K562 (cell line): ENCODE measurements around the gene ICAM1. TPM values are rescaled to one million over a fixed set of nuclear protein-coding genes. Genes with fewer than 3 reads are reported as not detected.

Source experiments
- CCNT2 ChIP-seq: IDR thresholded peaks from 2 replicates; pipeline ENCODE4 v1.6.1; 2011; ENCODE audit warnings: borderline replicate concordance, low read depth, mild to moderate bottlenecking, moderate library complexity, mixed read lengths, low read length; ENCODE audit not compliant: insufficient read length; ENCODE audit errors: extremely low read depth
- CREB1 ChIP-seq, 2 experiments: sonication (generic) in 1 of 2; formaldehyde crosslinking in 1 of 2; IDR thresholded peaks; 2 replicates each; pipeline versions ENCODE4 v1.6.1 to v1.8.0; 2012 to 2022; ENCODE audit warnings: inconsistent platforms in 1 of 2, mild to moderate bottlenecking in 1 of 2, missing genetic modification reagents in 1 of 2, moderate library complexity in 1 of 2
- DMBX1 ChIP-seq: fragments of 250-450 bp; sonication (Bioruptor Pico); IDR thresholded peaks from 2 replicates; pipeline ENCODE4 v1.8.0; 2022; ENCODE audit warnings: inconsistent platforms, mild to moderate bottlenecking, moderate library complexity, borderline replicate concordance
- EZH2 ChIP-seq: IDR thresholded peaks from 2 replicates; pipeline ENCODE4 v1.6.1; 2012; ENCODE audit warnings: low read depth, mild to moderate bottlenecking, inconsistent platforms, low read length, borderline replicate concordance
- GABPB2 ChIP-seq: fragments of 250-450 bp; sonication (Bioruptor Pico); conservative IDR thresholded peaks from 2 replicates; pipeline ENCODE4 v1.5.1; 2021; ENCODE audit warnings: mild to moderate bottlenecking
- HDAC3 ChIP-seq: fragments of 450-650 bp; IDR thresholded peaks from 2 replicates; pipeline ENCODE4 v1.6.1; 2018; ENCODE audit warnings: borderline replicate concordance, mild to moderate bottlenecking, moderate library complexity; ENCODE audit not compliant: partially characterized antibody
- MCM5 ChIP-seq: fragments of 450-650 bp; IDR thresholded peaks from 2 replicates; pipeline ENCODE4 v1.6.1; 2016; ENCODE audit warnings: low read depth
- NCOA6 ChIP-seq: fragments of 450-650 bp; IDR thresholded peaks from 2 replicates; pipeline ENCODE4 v1.6.1; 2017; ENCODE audit warnings: mild to moderate bottlenecking
- NFE2 ChIP-seq: IDR thresholded peaks from 2 replicates; pipeline ENCODE4 v1.6.1; 2014; ENCODE audit warnings: antibody characterized with exemption, low read depth
- POLR2H ChIP-seq: IDR thresholded peaks from 2 replicates; pipeline ENCODE4 v1.6.1; 2016; ENCODE audit warnings: missing genetic modification characterization, low read depth, mild to moderate bottlenecking, control low read depth, missing compliant biosample characterization, moderate library complexity
- SOX6 ChIP-seq: fragments of 450-650 bp; IDR thresholded peaks from 2 replicates; pipeline ENCODE4 v1.6.1; 2014; ENCODE audit warnings: mild to moderate bottlenecking
- TEAD1 ChIP-seq, 2 experiments: fragments of 450-650 bp in 1 of 2; sonication (generic) in 1 of 2; formaldehyde crosslinking; IDR thresholded peaks; 2 replicates each; pipeline versions ENCODE4 v1.4.0 to v1.8.0; 2020 to 2022; ENCODE audit warnings: mild to moderate bottlenecking in 2 of 2, missing genetic modification reagents in 1 of 2
- TSC22D4 ChIP-seq: fragments of 450-650 bp; IDR thresholded peaks from 2 replicates; pipeline ENCODE4 v1.6.1; 2016; ENCODE audit warnings: missing genetic modification characterization, missing biosample characterization, control low read depth
- U2AF2 ChIP-seq: fragments of 200-400 bp; formaldehyde crosslinking; optimal IDR thresholded peaks from 2 replicates; pipeline ENCODE3; 2017; ENCODE audit warnings: low read depth, mild to moderate bottlenecking, low read length
- ZBTB1 ChIP-seq: sonication (generic); formaldehyde crosslinking; IDR thresholded peaks from 2 replicates; pipeline ENCODE4 v1.8.1; 2023; ENCODE audit warnings: missing genetic modification reagents, low read depth, mild to moderate bottlenecking, borderline replicate concordance
- ZNF3 ChIP-seq: fragments of 250-450 bp; sonication (Bioruptor Pico); IDR thresholded peaks from 2 replicates; pipeline ENCODE4 v1.5.0; 2021; ENCODE audit warnings: mild to moderate bottlenecking, moderate library complexity
- ZNF311 ChIP-seq: fragments of 250-450 bp; sonication (Bioruptor Pico); IDR thresholded peaks from 2 replicates; pipeline ENCODE4 v1.4.0; 2020; ENCODE audit warnings: mild to moderate bottlenecking, moderate library complexity
- ZNF696 ChIP-seq: fragments of 250-450 bp; sonication (Bioruptor Pico); conservative IDR thresholded peaks from 2 replicates; pipeline ENCODE4 v1.4.0; 2020; ENCODE audit warnings: mild to moderate bottlenecking, moderate library complexity
- polyA plus RNA-seq, 8 experiments: library from polyadenylated mRNA; depleted of rRNA in 4 of 8; stranded (reverse) in 5 of 8; unstranded in 3 of 8; fragments of >200 nt; fragmentation: Nextera tagmentation in 2 of 8; fragmentation: Illumina TruSeq in 1 of 8; extraction: Ambion mirVana in 2 of 8; extraction: Trizol in 1 of 8; gene quantifications; 2 replicates each; pipeline versions ENCODE4 v1.2.1 to v1.2.3, GENCODE V29; 2011 to 2014; ENCODE audit warnings: inconsistent platforms in 1 of 8, missing spikeins in 1 of 8
- total RNA-seq, 7 experiments: library from RNA; depleted of rRNA in 6 of 7; stranded (reverse); fragments of >200 nt in 6 of 7; fragmentation: Illumina TruSeq in 2 of 7; extraction: Trizol in 2 of 7; gene quantifications; 2 replicates each; pipeline versions ENCODE4 v1.2.1 to v1.2.3, GENCODE V29; 2011 to 2021; ENCODE audit warnings: low replicate concordance in 1 of 7
- TF ChIP-seq, protein P1 (sequence below), 2 experiments: fragments of 250-450 bp in 1 of 2; fragments of 450-650 bp in 1 of 2; sonication (Bioruptor Pico) in 1 of 2; IDR thresholded peaks; 2 replicates each; pipeline versions ENCODE4 v1.6.1 to v1.8.0; 2016 to 2021; ENCODE audit warnings: mild to moderate bottlenecking in 2 of 2, moderate library complexity in 2 of 2, missing compliant biosample characterization in 1 of 2, missing genetic modification characterization in 1 of 2
- TF ChIP-seq, protein P2 (sequence below): sonication (generic); formaldehyde crosslinking; IDR thresholded peaks from 2 replicates; pipeline ENCODE4 v1.8.1; 2023; ENCODE audit warnings: mild to moderate bottlenecking, missing genetic modification reagents

Gene ICAM1
- total and polyA plus RNA-seq, 9 of the 15 experiments (the other 6 are each of a cell fraction or from before 2014, with no cell fraction given), result 2.3 to 24.4 (median 13.4) TPM

DNA sequence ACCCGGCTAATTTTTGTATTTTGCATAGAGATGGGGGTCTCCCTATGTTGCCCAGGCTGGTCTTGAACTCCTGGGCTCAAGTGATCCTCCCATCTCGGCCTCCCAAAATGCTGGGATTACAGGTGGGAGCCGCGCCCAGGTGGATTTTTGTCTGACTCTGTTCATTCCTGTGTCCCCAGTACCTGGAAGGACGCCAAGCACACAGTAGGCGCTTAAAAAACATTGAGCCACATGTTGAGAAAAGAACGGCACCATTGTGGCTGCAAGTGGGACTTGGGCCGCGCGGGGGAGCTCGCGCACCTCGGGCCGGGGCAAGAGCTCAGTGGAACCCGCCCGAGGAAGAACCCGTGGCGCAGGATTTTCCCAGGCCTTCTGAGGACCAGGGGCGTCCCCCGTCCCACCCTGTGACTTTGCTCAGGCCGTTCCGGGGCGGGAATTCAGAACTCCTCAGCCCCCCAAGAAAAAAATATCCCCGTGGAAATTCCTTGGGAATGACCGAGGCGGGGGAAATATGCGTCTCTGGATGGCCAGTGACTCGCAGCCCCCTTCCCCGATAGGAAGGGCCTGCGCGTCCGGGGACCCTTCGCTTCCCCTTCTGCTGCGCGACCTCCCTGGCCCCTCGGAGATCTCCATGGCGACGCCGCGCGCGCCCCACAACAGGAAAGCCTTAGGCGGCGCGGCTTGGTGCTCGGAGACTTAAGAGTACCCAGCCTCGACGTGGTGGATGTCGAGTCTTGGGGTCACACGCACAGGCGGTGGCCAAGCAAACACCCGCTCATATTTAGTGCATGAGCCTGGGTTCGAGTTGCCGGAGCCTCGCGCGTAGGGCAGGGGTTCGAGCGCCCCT, 1.4 kb upstream of the ICAM1 start (continued):
- TF ChIP-seq HDAC3, result no peak
- TF ChIP-seq ZNF311 (CRISPR knock-in tag), result no peak
- TF ChIP-seq, protein P1, sequence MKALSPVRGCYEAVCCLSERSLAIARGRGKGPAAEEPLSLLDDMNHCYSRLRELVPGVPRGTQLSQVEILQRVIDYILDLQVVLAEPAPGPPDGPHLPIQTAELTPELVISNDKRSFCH (CRISPR knock-in tag; IDR thresholded peaks at IDR 0.05), result no peak
- TF ChIP-seq, protein P1 (tag; IDR thresholded peaks at IDR 0.05), result no peak
- no peak for TF ChIP-seq GABPB2 (CRISPR knock-in tag)
- TF ChIP-seq, protein P2, sequence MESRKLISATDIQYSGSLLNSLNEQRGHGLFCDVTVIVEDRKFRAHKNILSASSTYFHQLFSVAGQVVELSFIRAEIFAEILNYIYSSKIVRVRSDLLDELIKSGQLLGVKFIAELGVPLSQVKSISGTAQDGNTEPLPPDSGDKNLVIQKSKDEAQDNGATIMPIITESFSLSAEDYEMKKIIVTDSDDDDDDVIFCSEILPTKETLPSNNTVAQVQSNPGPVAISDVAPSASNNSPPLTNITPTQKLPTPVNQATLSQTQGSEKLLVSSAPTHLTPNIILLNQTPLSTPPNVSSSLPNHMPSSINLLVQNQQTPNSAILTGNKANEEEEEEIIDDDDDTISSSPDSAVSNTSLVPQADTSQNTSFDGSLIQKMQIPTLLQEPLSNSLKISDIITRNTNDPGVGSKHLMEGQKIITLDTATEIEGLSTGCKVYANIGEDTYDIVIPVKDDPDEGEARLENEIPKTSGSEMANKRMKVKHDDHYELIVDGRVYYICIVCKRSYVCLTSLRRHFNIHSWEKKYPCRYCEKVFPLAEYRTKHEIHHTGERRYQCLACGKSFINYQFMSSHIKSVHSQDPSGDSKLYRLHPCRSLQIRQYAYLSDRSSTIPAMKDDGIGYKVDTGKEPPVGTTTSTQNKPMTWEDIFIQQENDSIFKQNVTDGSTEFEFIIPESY (CRISPR knock-in tag), result no peak
- no peak for TF ChIP-seq MCM5
- no peak for TF ChIP-seq EZH2
- TF ChIP-seq ZBTB1 (CRISPR knock-in tag), result peak; percentile 49; the same call in 1 of the 2 replicates
- TF ChIP-seq TSC22D4 (tag), result no peak
- TF ChIP-seq SOX6, result no peak
- TF ChIP-seq DMBX1 (CRISPR knock-in tag), result no peak
- TF ChIP-seq ZNF696 (CRISPR knock-in tag), result no peak
- TF ChIP-seq TEAD1 (CRISPR knock-in tag; IDR thresholded peaks at IDR 0.05), result no peak
- no peak for TF ChIP-seq CREB1 (IDR thresholded peaks at IDR 0.05)
- peak; percentile 38; the same call in 1 of the 2 replicates for TF ChIP-seq CREB1 (CRISPR knock-in tag; IDR thresholded peaks at IDR 0.05)
- no peak for TF ChIP-seq U2AF2
- TF ChIP-seq ZNF3 (CRISPR knock-in tag), result no peak
- TF ChIP-seq NCOA6, result no peak
- no peak for TF ChIP-seq NFE2
- no peak for TF ChIP-seq POLR2H (tag)
- TF ChIP-seq CCNT2, result no peak
